NCI-H146 treated with DMSO at 0.1 percent for 48 hours (cell line): ENCODE measurements around the gene LRP10.
"Not testable (repeated sequence)": the region's sequence is repeated elsewhere in the genome, so short reads cannot be mapped to it uniquely, and the experiment has no call there.

Experiments used
- DNase-seq: peaks from one replicate; lab custom pipeline; 2025; ENCODE audit not compliant: unreplicated experiment; lab: John Stamatoyannopoulos, UW

Gene LRP10

DNA sequence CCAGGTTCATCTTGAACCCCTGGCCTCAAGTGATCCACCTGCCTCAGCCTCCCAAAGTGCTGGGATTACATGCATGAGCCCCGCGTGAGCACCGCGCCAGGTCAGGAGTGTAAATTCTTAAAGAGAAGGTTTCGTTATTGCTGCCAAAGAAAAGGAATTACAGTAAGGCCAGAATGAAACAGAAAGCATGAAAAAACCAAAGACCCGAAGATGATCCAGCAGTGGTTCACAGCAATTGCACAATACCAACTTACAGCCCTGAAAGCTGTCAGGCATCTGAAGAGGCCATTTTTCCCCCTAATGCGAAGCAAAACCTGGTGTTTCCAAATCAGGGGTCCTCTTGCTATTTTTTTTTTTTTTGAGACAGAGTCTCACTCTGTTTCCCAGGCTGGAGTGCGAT, 37.1 kb downstream of the LRP10 start:
- no peak for DNase-seq

DNA sequence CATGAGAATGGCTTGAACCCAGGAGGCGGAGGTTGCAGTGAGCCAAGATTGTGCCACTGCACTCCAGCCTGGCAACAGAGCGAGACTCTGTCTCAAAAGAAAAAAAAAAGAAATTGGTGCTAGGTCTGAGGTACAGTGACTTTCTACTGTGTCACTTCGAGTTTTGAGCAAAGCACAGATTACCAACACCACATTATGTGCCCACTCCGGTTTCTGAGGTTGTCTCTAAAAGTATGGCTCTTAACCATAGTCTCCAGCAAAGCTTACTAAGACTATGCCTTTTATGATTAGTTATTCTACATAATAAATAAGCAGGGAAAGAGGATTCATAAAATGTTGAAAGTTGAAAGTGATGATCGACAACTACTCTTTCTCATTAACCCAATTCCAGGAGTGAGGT, 39.4 kb downstream of the LRP10 start:
- DNase-seq = no peak

DNA sequence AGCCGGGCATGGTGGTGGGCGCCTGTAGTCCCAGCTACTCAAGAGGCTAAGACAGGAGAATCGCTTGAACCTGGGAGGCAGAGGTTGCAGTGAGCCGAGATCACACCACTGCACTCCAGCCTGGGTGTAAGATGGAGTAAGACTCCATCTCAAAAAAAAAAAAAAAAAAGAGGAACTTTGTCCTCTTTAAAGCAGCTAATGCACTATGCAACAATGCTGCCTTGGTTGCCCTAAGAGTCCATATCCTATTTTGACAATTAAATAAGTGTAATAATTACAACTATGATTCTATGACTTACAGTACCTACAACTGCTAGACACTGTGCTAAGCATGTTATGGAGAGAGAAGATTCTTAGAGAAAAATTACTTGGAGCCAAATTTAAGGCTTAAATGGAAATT, 43.3 kb downstream of the LRP10 start:
- not testable (repeated sequence) for DNase-seq

DNA sequence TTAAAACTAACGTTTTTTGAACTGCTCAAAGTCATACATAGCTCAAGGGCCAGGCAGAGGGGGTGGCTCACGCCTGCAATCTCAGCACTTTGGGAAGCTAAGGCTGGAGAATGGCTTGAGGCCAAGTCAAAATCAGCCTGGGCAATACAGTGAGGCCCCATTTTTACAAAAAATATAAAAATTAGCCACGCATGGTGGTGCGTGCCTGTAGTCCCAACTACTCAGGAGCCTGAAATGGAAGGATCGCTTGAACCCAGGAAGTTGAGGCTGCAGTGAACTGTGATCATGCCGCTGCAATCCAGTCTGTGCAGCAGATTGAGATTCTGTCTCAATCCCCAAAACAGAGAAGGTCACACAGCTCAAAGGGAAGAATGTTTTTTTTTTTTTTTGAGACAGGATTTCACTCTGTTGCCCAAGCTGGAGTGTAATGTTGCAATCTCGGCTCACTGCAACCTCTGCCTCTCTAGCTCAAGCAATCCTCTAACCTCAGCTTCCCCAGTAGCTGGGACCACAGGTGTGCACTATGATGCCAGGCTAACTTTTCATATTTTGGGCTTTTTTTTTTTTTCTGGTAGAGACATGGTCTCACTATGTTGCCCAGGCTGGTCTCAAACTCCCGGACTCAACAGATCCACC, 44.5 kb downstream of the LRP10 start:
- no peak for DNase-seq

DNA sequence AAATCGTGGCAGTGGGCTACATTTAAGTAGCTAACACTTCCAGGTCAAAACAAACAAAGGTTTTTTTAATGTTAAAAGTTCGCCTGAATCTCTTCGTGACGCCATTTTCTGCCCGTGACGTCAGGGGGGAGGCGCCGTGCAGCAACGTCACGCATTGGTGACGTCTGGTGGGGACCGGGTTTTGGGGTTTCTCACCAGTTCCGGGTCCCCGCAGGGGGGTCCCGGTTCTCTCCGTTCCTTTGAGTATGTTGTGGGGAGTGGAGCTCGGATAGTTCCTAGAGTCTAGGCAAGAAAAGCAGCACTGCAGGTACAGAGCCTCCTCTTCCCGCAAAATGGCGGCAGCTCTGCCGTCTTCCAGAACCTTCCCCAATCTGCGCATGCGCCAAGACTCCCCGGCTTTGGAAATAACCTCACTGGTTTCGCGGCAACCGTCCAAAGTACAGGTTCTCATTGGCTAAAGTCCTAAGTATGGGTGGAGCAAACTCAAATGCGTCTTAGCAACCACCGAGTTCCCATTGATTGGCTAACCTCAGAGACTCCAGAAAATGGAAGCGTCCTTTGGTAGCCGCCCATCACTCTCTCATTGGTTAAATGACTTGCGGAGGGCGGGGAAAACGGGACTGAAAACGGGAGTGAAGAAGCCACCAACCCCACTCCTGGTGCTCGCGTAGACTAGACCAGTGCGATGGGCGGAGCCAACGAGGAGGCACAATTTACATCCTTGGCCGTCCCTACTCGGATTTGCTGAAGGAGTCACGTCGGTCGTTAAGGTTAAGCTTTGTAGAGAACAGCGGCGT, 47.5 kb downstream of the LRP10 start, which contains the start of gene RBM23:
TSS of gene RBM23 (minus strand) at position 346 of the 797 bp plus-strand sequence.
- peak; percentile 99 for DNase-seq

- no peak for DNase-seq
These were observed 48.0 kb downstream of the LRP10 start for GRCh38 chr14:22919601-22919921.

- no peak for DNase-seq
These were observed 49.2 kb downstream of the LRP10 start for GRCh38 chr14:22920697-22921096.

DNA sequence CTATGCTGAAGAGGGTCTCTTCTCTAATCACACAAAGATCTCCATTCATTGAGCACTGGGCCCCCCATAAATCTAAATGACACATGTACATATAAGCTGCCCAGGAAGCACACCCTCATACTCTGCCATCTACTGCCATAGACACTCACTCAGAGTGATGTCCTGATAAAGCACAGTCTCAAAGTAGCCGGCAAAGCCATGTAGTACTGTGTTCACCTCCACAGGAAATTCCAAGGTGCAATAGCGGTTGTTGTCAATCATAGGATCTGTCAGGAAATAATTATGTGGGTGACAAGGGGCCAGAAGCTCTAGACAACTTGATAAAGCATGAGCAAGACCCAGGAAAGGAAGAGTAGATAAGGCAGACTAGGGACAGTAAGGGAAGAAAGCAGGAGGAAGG, 50.8 kb downstream of the LRP10 start:
- DNase-seq = no peak

- DNase-seq = no peak
These were observed 52.2 kb downstream of the LRP10 start for GRCh38 chr14:22923746-22924145.

DNA sequence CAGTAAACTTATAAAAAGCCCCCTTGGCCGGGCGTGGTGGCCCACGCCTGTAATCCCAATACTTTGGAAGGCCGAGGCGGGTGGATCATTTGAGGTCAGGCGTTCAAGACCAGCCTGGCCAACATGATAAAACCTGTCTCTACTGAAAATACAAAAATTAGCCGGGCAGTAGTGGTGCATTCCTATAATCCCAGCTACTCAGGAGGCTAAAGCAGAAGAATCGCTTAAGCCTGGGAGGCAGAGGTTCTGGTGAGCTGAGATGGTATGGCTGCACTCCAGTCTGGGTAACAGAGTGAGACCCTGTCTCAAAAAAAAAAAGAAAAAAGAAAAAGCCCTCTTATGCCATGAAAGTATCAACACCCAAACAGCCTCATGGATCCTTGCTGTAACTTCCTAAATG, 54.0 kb downstream of the LRP10 start:
- DNase-seq = no peak

DNA sequence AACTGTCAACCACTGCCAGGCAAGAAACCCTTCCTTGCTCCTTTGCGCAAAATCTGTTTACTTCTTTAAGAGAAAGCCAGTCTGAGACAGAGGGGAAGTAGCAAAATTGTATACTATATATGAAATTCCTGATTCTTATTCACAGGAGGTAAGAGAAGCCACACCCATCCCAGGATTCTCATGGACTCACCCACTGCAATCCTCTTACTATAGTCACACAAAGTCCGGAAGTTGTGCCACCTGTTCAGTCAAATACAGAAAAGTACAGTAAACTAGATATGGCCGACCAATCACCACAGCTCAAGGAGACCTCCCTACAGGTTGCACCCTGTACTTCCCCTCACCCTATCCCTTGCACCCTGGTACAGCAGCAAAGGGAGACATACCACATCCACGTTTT, 54.8 kb downstream of the LRP10 start:
- DNase-seq = no peak

GRCh38 chr14:22928237-22929103, 56.9 kb downstream of the LRP10 start:
- no peak for DNase-seq

- DNase-seq = peak; percentile 98
These were observed 57.8 kb downstream of the LRP10 start, which contains the start of gene PRMT5 for GRCh38 chr14:22929104-22929960. TSS of gene PRMT5 (minus strand) at chr14:22929376. CDS start at chr14:22929361, 15 bp downstream.

DNA sequence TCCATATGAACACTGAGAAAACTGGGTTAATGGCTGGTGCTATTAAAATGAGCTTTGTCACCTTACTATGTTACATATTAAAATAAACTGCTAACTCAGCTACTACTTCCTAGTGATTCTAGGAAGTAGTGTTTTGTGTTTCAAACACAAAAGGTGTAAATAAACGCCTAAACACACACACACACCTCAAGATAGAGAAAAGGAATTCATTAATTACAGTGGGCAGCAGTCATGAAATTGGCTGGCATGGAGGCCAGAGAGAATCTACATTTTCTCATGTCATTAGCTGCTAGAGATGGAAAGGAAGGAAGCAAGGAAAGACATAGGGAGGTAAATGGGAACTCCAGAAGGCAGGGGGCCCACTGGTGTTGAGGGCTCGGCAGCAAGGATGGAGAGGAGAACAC, 58.4 kb downstream of the LRP10 start:
- DNase-seq = peak; percentile 61
